ENCODE data around the gene GALNT14. TPM values are rescaled to one million over a fixed set of nuclear protein-coding genes. Genes with fewer than 3 reads are reported as not detected.

The GALNT14 gene
- total RNA-seq, 4 donors from 2014 or later: 0.15 to 0.62 (median 0.35) TPM; not detected in 1

DNA sequence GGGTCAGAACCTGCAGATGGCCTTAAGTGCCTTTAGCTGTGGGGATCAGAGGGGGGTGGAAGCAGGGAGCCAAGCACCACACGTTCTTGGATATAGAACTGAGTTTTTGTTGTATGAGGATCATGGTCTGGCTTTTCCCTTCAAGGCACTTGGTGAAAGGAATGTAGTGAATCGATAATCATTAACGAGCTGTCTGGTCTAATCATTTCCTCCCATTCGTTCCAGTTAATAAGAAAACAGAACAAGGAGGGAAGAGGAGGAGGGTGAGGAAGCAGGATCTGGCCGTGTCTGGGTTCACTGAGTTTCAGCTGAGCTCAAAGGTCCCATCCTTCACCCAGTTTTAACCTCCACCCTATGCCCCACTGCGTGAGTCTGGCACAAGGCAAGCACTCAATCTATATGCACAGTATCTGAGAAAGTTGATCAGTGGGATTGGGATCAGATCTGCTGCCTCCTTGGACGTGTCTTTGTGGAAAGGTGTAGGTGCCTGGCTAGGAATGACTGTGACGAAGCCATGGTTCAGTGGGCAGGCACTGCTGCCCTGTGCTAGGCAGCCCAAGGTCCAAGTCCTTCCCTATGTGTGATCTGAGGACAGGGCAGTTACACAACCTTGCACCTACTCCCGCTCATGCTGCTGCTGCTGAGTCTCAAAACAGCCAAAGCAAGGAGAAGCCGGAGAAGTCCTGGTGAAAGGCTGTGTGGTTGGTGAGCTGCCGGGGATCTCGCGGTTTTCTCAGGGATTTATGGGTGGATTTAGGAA lies 54.8 kb downstream of the GALNT14 start:
- TF ChIP-seq POLR2AphosphoS5 (IDR thresholded peaks at IDR 0.05) (no peak), EP300 (IDR thresholded peaks at IDR 0.05) (no peak)
- TF ChIP-seq, protein P1, sequence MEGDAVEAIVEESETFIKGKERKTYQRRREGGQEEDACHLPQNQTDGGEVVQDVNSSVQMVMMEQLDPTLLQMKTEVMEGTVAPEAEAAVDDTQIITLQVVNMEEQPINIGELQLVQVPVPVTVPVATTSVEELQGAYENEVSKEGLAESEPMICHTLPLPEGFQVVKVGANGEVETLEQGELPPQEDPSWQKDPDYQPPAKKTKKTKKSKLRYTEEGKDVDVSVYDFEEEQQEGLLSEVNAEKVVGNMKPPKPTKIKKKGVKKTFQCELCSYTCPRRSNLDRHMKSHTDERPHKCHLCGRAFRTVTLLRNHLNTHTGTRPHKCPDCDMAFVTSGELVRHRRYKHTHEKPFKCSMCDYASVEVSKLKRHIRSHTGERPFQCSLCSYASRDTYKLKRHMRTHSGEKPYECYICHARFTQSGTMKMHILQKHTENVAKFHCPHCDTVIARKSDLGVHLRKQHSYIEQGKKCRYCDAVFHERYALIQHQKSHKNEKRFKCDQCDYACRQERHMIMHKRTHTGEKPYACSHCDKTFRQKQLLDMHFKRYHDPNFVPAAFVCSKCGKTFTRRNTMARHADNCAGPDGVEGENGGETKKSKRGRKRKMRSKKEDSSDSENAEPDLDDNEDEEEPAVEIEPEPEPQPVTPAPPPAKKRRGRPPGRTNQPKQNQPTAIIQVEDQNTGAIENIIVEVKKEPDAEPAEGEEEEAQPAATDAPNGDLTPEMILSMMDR (IDR thresholded peaks at IDR 0.05): no peak
- no peak overlapping the region for H3K27ac ChIP-seq
- no peaks in the 10 kb centered on the region for H3K4me1 ChIP-seq
- no peak overlapping the region for H3K4me3 ChIP-seq
- no peaks in the 10 kb centered on the region for H3K36me3 ChIP-seq
- ATAC-seq: no peak
- WGBS, 2 donors (ENCODE audit: low coverage in 1 of 2): 85 to 89% methylated on average over 8 to 9 of the region's 13 CpGs
- H3K27me3 ChIP-seq: peaks cover 17% of the 10 kb centered on the region
- H3K9me3 ChIP-seq: no peaks in the 10 kb centered on the region

GRCh38 chr2:31082002-31082401 lies 56.2 kb downstream of the GALNT14 start:
- whole genome bisulfite sequencing, 2 donors (ENCODE audit: low coverage in 1 of 2): no CpG with 5 or more reads among the region's 2 CpGs
- Histone ChIP-seq H3K27ac (no peak overlapping the region), H3K4me1 (no peaks in the 10 kb centered on the region), H3K27me3 (peaks cover 8% of the 10 kb centered on the region), H3K4me3 (no peak overlapping the region), H3K9me3 (no peaks in the 10 kb centered on the region), H3K36me3 (no peaks in the 10 kb centered on the region)
- no peak for ATAC-seq
- TF ChIP-seq EP300 (IDR thresholded peaks at IDR 0.05) (no peak), POLR2AphosphoS5 (IDR thresholded peaks at IDR 0.05) (no peak), POLR2A (IDR thresholded peaks at IDR 0.05) (no peak)
- TF ChIP-seq, protein P1 (IDR thresholded peaks at IDR 0.05): no peak

DNA sequence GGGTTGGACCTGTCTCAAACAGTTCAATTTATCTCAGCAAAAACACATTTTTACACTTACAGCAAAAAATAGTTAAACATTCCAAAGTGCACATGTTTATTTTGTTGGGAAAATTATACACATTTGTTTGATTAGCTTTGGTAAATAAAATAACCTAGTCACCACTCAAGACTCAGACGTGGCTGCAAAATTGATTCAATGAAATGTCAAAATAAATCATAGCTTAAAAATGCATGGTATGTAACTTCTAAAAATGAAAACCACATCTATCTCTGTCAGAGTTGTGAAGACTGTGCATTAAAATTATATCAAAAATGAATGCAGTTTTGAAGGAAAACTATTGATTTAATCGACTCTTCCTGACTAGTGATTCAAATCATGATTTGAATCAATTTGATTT lies 56.7 kb downstream of the GALNT14 start:
- Histone ChIP-seq H3K9me3 (no peaks in the 10 kb centered on the region), H3K4me1 (no peaks in the 10 kb centered on the region), H3K36me3 (no peaks in the 10 kb centered on the region), H3K27me3 (peaks cover 8% of the 10 kb centered on the region), H3K4me3 (no peak overlapping the region), H3K27ac (no peak overlapping the region)
- no peak for ATAC-seq
- TF ChIP-seq POLR2AphosphoS5 (IDR thresholded peaks at IDR 0.05): no peak
- no peak for TF ChIP-seq EP300 (IDR thresholded peaks at IDR 0.05)
- TF ChIP-seq, protein P1 (IDR thresholded peaks at IDR 0.05): no peak
- no peak for TF ChIP-seq POLR2A (IDR thresholded peaks at IDR 0.05)
- WGBS, 2 donors (ENCODE audit: low coverage in 1 of 2): 36 to 44% methylated on average over 2 of the region's 2 CpGs

GRCh38 chr2:31080361-31080760 lies 57.9 kb downstream of the GALNT14 start:
- ATAC-seq: no peak
- Histone ChIP-seq H3K4me1 (no peaks in the 10 kb centered on the region), H3K9me3 (no peaks in the 10 kb centered on the region), H3K4me3 (no peak overlapping the region), H3K36me3 (no peaks in the 10 kb centered on the region), H3K27ac (no peak overlapping the region), H3K27me3 (peaks cover 8% of the 10 kb centered on the region)
- TF ChIP-seq EP300 (IDR thresholded peaks at IDR 0.05) (no peak), POLR2AphosphoS5 (IDR thresholded peaks at IDR 0.05) (no peak), POLR2A (IDR thresholded peaks at IDR 0.05) (no peak)
- TF ChIP-seq, protein P1 (IDR thresholded peaks at IDR 0.05): no peak
- WGBS, 2 donors (ENCODE audit: low coverage in 1 of 2): 75 to 83% methylated on average over 1 of the region's 1 CpG

DNA sequence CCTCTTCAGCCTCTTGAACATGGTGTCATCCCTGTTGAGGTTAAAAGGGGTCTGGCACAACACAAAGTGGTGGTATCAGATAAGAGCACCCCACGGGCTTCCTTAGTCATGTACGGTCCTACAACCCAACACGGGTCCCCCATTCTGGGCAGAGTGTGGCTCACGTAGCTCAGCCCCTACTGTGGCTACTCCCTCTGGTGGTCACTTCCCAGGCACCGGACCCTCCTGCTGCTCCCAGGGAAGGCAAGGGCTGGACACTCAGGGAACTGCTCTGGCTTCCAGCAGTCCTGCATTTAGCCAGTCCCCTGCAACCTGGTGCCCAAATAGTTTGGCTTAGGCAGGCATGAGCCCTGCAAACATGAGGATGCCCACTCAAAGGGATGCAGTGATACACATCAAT lies 58.6 kb downstream of the GALNT14 start:
- WGBS, 2 donors (ENCODE audit: low coverage in 1 of 2): 80% methylated on average over 2 of the region's 5 CpGs; no CpG with 5 or more reads in 1 of the 2 donors
- H3K27me3 ChIP-seq: peaks cover 8% of the 10 kb centered on the region
- H3K4me1 ChIP-seq: no peaks in the 10 kb centered on the region
- no peaks in the 10 kb centered on the region for H3K9me3 ChIP-seq
- no peak for ATAC-seq
- TF ChIP-seq EP300 (IDR thresholded peaks at IDR 0.05) (no peak), POLR2A (IDR thresholded peaks at IDR 0.05) (no peak), POLR2AphosphoS5 (IDR thresholded peaks at IDR 0.05) (no peak)
- TF ChIP-seq, protein P1 (IDR thresholded peaks at IDR 0.05): no peak
- H3K4me3 ChIP-seq: no peak overlapping the region
- H3K27ac ChIP-seq: no peak overlapping the region
- H3K36me3 ChIP-seq: no peaks in the 10 kb centered on the region

Measured in gastroesophageal sphincter (tissue), 4 donors.